ENCODE measurements around the gene APOL1.
"Not testable (repeated sequence)": the region's sequence is repeated elsewhere in the genome, so short reads cannot be mapped to it uniquely, and the experiment has no call there.

The APOL1 gene

GRCh38 chr22:36253523-36254490 is 874 bp downstream of the APOL1 start:
- H3K36me3 ChIP-seq: peaks cover 12% of the 10 kb centered on the region
- peak overlapping the region; percentile 92 for H3K27ac ChIP-seq
- H3K4me1 ChIP-seq (ENCODE audit: control insufficient read depth in 1 of 2, insufficient read depth in 1 of 2, low read depth in 1 of 2, low read length in 1 of 2): peaks cover 20 to 27% of the 10 kb centered on the region in 2 experiments
- peak overlapping the region; percentile 64 to 76 for H3K4me3 ChIP-seq (ENCODE audit: low read depth in 1 of 2, low read length in 1 of 2)
- no peaks in the 10 kb centered on the region for H3K9me3 ChIP-seq
- no peak for TF ChIP-seq CTCF (IDR thresholded peaks at IDR 0.05)
- H3K27me3 ChIP-seq: no peaks in the 10 kb centered on the region

- H3K4me3 ChIP-seq (ENCODE audit: low read depth in 1 of 2, low read length in 1 of 2); H3K27me3 ChIP-seq; H3K9me3 ChIP-seq; H3K27ac ChIP-seq: not testable (repeated sequence)
- Histone ChIP-seq H3K36me3 (peaks cover 12% of the 10 kb centered on the region), H3K4me1 (ENCODE audit: control insufficient read depth in 1 of 2, insufficient read depth in 1 of 2, low read depth in 1 of 2, low read length in 1 of 2) (peaks cover 27 to 35% of the 10 kb centered on the region in 2 experiments)
Observed at GRCh38 chr22:36255572-36255971, 2.6 kb downstream of the APOL1 start.

GRCh38 chr22:36256478-36256877 is 3.5 kb downstream of the APOL1 start:
- no peak for TF ChIP-seq CTCF (IDR thresholded peaks at IDR 0.05)
- Histone ChIP-seq H3K4me3 (ENCODE audit: low read depth in 1 of 2, low read length in 1 of 2) (no peak overlapping the region), H3K9me3 (no peaks in the 10 kb centered on the region), H3K27ac (no peak overlapping the region), H3K36me3 (peaks cover 12% of the 10 kb centered on the region), H3K4me1 (ENCODE audit: control insufficient read depth in 1 of 2, insufficient read depth in 1 of 2, low read depth in 1 of 2, low read length in 1 of 2) (peaks cover 27 to 35% of the 10 kb centered on the region in 2 experiments), H3K27me3 (no peaks in the 10 kb centered on the region)

GRCh38 chr22:36257308-36257707 is 4.4 kb downstream of the APOL1 start:
- Histone ChIP-seq H3K4me3 (ENCODE audit: low read depth in 1 of 2, low read length in 1 of 2) (no peak overlapping the region), H3K27ac (no peak overlapping the region), H3K9me3 (no peaks in the 10 kb centered on the region), H3K36me3 (peaks cover 12% of the 10 kb centered on the region), H3K27me3 (no peaks in the 10 kb centered on the region), H3K4me1 (ENCODE audit: control insufficient read depth in 1 of 2, insufficient read depth in 1 of 2, low read depth in 1 of 2, low read length in 1 of 2) (peaks cover 27 to 35% of the 10 kb centered on the region in 2 experiments)
- no peak for TF ChIP-seq CTCF (IDR thresholded peaks at IDR 0.05)

- Histone ChIP-seq H3K4me3 (ENCODE audit: low read depth in 1 of 2, low read length in 1 of 2) (no peak overlapping the region), H3K4me1 (ENCODE audit: control insufficient read depth in 1 of 2, insufficient read depth in 1 of 2, low read depth in 1 of 2, low read length in 1 of 2) (peaks cover 20 to 27% of the 10 kb centered on the region in 2 experiments), H3K27ac (peak overlapping the region; percentile 63), H3K9me3 (no peaks in the 10 kb centered on the region), H3K36me3 (peaks cover 12% of the 10 kb centered on the region), H3K27me3 (no peaks in the 10 kb centered on the region)
- no peak for TF ChIP-seq CTCF (IDR thresholded peaks at IDR 0.05)
Observed at GRCh38 chr22:36257948-36258670, 5.2 kb downstream of the APOL1 start.

Measured in neutrophil (primary cell).